Glutamatergic neuron (in vitro differentiated cells): Measurements from ENCODE around the gene SPOCK2. TPM values are rescaled to one million over a fixed set of nuclear protein-coding genes. Genes with fewer than 3 reads are reported as not detected.

Experiments
- DNase-seq: peaks from one replicate; pipeline ENCODE4 v3.0.0; 2022
- H3K27ac Mint-ChIP-seq: one replicate; pipeline ENCODE4 v1.8.0; 2020; ENCODE audit warnings: mild to moderate bottlenecking, mixed read lengths, inconsistent platforms; ENCODE audit not compliant: unreplicated experiment
- H3K27me3 Mint-ChIP-seq: one replicate; pipeline ENCODE4 v1.8.0; 2020; ENCODE audit warnings: mild to moderate bottlenecking, moderate library complexity, mixed read lengths, inconsistent platforms; ENCODE audit not compliant: unreplicated experiment
- H3K36me3 Mint-ChIP-seq: one replicate; pipeline ENCODE4 v1.8.0; 2020; ENCODE audit warnings: mild to moderate bottlenecking, mixed read lengths, inconsistent platforms; ENCODE audit not compliant: unreplicated experiment
- H3K4me1 Mint-ChIP-seq: one replicate; pipeline ENCODE4 v1.8.0; 2020; ENCODE audit warnings: mild to moderate bottlenecking, low read depth, mixed read lengths, inconsistent platforms; ENCODE audit not compliant: unreplicated experiment
- H3K4me3 Mint-ChIP-seq: one replicate; pipeline ENCODE4 v1.8.0; 2020; ENCODE audit warnings: mild to moderate bottlenecking, mixed read lengths, inconsistent platforms; ENCODE audit not compliant: unreplicated experiment
- H3K9me3 Mint-ChIP-seq: one replicate; pipeline ENCODE4 v1.8.0; 2020; ENCODE audit warnings: mild to moderate bottlenecking, moderate library complexity, mixed read lengths, inconsistent platforms; ENCODE audit not compliant: unreplicated experiment
- CTCF ChIP-seq: fragments of 200-600 bp; sonication (generic); IDR thresholded peaks from one replicate; pipeline ENCODE4 v1.5.0; 2021; ENCODE audit not compliant: partially characterized antibody, unreplicated experiment
- total RNA-seq: library from RNA; stranded (reverse); fragmentation: NEBNext Ultra II Directional; extraction: Animal tissue kit (Norgen Biotek cat#: 25700); gene quantifications from one replicate; pipeline ENCODE4 v1.2.1, GENCODE V29; 2021; ENCODE audit not compliant: unreplicated experiment

The SPOCK2 gene
- total RNA-seq, 1 donor from 2014 or later = 362 TPM

- peaks cover 44% of the 10 kb centered on the region for H3K4me1 Mint-ChIP-seq
- peaks cover 21% of the 10 kb centered on the region for H3K27me3 Mint-ChIP-seq
Measured at GRCh38 chr10:72081772-72082590, 6.4 kb downstream of the SPOCK2 start.

DNA sequence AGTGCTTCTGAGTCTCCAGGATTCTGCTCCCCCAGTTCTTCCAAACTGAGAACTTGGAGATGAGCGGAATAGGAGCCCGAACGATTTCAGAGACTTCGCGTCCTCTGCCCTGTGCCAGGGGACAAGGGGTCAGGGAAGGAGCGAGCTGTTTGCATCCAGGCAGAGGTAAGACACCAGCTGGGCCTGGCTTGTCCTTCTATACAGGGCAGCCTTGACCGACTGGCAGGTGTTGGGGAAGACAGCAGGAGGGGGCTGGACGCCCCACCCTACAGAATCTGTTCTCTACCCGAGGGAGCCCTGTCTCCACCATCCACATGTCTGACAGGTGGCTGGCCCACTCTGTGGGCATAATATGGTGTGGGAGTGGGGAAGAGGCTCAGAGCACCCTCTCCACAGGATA, 7.1 kb downstream of the SPOCK2 start:
- Mint-ChIP-seq H3K27me3 (peaks cover 15% of the 10 kb centered on the region), H3K36me3 (no peaks in the 10 kb centered on the region), H3K4me3 (peak overlapping the region; percentile 83), H3K4me1 (peaks cover 45% of the 10 kb centered on the region), H3K27ac (peak overlapping the region; percentile 90), H3K9me3 (peaks cover 26% of the 10 kb centered on the region)
- TF ChIP-seq CTCF = no peak
- no peak for DNase-seq

More at GRCh38 chr10:72081772-72082590, 6.4 kb downstream of the SPOCK2 start:
- Mint-ChIP-seq H3K9me3 (peaks cover 31% of the 10 kb centered on the region), H3K27ac (peak overlapping the region; percentile 90), H3K4me3 (peak overlapping the region; percentile 83), H3K36me3 (no peaks in the 10 kb centered on the region)
- no peak for DNase-seq
- TF ChIP-seq CTCF = no peak

GRCh38 chr10:72080042-72080975, 8.0 kb downstream of the SPOCK2 start:
- TF ChIP-seq CTCF = no peak
- no peak for DNase-seq

DNA sequence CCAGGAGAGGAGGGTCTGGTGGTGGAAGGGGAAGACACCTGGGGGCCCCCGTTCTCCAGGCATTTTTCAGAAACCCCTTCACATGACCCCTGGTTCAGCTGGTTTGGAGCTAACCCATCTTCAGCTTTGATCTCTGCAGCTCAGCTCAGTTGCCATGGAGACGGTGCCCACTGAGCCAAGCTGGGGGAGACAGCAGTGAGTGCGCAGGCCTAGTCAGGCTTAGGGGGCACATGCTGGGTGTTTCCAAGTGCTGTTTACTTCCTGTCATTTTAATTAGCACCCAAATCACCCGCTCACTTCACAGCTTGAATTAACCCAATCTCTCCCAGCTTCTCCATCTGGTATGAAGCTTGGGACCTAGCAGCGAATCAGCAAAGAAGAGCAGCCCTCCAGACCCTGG, 9.0 kb downstream of the SPOCK2 start:
- Mint-ChIP-seq H3K4me3 (no peak overlapping the region), H3K9me3 (peaks cover 16% of the 10 kb centered on the region), H3K27ac (no peak overlapping the region), H3K27me3 (peaks cover 6% of the 10 kb centered on the region), H3K4me1 (peaks cover 36% of the 10 kb centered on the region), H3K36me3 (no peaks in the 10 kb centered on the region)
- no peak for DNase-seq
- TF ChIP-seq CTCF = no peak

More at GRCh38 chr10:72080042-72080975, 8.0 kb downstream of the SPOCK2 start:
- no peak overlapping the region for H3K27ac Mint-ChIP-seq
- H3K36me3 Mint-ChIP-seq = no peaks in the 10 kb centered on the region
- H3K9me3 Mint-ChIP-seq = peaks cover 19% of the 10 kb centered on the region
- H3K4me3 Mint-ChIP-seq = peak overlapping the region; percentile 52
- peaks cover 39% of the 10 kb centered on the region for H3K4me1 Mint-ChIP-seq
- peaks cover 10% of the 10 kb centered on the region for H3K27me3 Mint-ChIP-seq
